BJ (cell line): ENCODE data around the gene FTO. TPM values are rescaled to one million over a fixed set of nuclear protein-coding genes. Genes with fewer than 3 reads are reported as not detected.

Source experiments
- CTCF ChIA-PET: fragments of 350-600 bp; formaldehyde crosslinking; extraction: SDS; loops from one replicate; lab custom pipeline; 2021; ENCODE audit warnings: antibody characterized with exemption, inconsistent platforms; lab: Yijun Ruan, JAX
- POLR2A ChIA-PET: fragments of 300-600 bp; sonication (Branson Sonifier 250); formaldehyde crosslinking; extraction: SDS; loops from one replicate; lab custom pipeline; 2021; ENCODE audit warnings: antibody characterized with exemption; lab: Charles Lee
- DNase-seq: peaks from one replicate; pipeline ENCODE4 v3.0.0-alpha.2; 2011; ENCODE audit warnings: low read depth
- H3K27me3 ChIP-seq: 2 replicates; pipeline ENCODE4 v1.6.0; 2011; ENCODE audit warnings: low read length; ENCODE audit not compliant: control insufficient read depth, insufficient read depth
- H3K36me3 ChIP-seq: 2 replicates; pipeline ENCODE4 v1.5.1; 2011; ENCODE audit warnings: low read length; ENCODE audit not compliant: control insufficient read depth, insufficient read depth
- H3K4me3 ChIP-seq: 2 replicates; pipeline ENCODE4 v1.5.1; 2011; ENCODE audit warnings: low read depth, mild to moderate bottlenecking, control low read depth, low read length
- polyA plus RNA-seq: library from polyadenylated mRNA; depleted of rRNA; stranded (reverse); fragments of >200 nt; gene quantifications from 2 replicates; pipeline ENCODE4 v1.2.3, GENCODE V29; 2011
- TF ChIP-seq, protein P1 (sequence below): IDR thresholded peaks from 2 replicates; pipeline ENCODE4 v1.5.1; 2011; ENCODE audit warnings: low read depth, mild to moderate bottlenecking, control low read depth, inconsistent platforms, low read length, moderate library complexity; ENCODE audit not compliant: insufficient read depth

The FTO gene
- polyA plus RNA-seq, 1 experiment: 86.3 TPM

DNA sequence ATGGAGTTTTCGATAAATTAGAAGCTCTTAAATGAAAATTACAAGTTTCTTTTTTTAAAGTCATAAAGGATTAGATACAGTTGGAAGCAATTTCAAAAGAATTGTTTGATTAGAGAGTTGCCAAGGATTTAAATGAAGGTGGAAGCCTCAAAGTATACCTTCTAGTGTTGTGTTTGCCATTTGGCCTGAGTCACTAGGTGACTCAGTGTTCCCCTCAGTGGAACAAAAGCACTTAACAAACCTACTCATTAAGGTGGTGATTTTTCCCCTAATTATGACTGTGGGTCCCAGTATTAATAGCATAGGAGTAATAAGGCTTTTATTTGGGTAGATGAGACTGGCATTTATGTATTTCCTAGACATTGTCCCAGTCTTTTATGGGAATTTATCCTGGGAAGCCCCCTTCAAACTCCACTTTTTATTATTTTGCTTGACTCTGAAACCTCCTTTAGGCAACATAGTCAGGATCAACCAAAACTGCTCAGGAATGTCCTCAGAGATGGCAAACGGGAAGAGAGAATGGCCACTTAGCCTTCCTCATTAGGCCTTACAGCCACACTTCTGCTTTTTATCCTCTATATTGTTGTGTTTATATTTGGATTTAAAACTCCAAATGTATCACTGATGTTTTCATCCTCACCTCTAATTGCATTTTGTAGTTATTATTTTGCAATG lies 161.0 kb downstream of the FTO start:
- Histone ChIP-seq H3K4me3 (no peak overlapping the region), H3K27me3 (no peaks in the 10 kb centered on the region), H3K36me3 (no peaks in the 10 kb centered on the region; the same call in 1 of the 2 replicates)
- ChIA-PET CTCF (no interaction called here), POLR2A (no interaction called here)
- DNase-seq: no peak
- TF ChIP-seq, protein P1, sequence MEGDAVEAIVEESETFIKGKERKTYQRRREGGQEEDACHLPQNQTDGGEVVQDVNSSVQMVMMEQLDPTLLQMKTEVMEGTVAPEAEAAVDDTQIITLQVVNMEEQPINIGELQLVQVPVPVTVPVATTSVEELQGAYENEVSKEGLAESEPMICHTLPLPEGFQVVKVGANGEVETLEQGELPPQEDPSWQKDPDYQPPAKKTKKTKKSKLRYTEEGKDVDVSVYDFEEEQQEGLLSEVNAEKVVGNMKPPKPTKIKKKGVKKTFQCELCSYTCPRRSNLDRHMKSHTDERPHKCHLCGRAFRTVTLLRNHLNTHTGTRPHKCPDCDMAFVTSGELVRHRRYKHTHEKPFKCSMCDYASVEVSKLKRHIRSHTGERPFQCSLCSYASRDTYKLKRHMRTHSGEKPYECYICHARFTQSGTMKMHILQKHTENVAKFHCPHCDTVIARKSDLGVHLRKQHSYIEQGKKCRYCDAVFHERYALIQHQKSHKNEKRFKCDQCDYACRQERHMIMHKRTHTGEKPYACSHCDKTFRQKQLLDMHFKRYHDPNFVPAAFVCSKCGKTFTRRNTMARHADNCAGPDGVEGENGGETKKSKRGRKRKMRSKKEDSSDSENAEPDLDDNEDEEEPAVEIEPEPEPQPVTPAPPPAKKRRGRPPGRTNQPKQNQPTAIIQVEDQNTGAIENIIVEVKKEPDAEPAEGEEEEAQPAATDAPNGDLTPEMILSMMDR: no peak

DNA sequence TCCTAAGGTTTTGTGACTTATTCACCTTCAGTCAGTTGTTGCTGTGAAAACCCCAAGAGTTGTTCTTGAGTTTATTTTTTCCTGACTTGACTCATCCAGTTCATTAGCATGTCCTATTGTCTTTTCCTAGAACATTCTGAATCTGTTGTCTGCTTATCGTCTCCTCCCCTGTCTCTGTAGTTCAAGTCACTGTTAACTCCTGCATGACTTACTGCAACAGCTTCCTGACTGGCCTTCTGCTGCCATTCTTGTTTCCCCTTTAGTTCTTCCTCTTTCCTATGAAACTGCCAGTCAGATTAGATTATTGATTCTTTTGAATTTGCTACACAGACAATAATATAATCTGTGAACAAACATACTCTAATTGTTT lies 161.5 kb downstream of the FTO start:
- H3K27me3 ChIP-seq: no peaks in the 10 kb centered on the region
- DNase-seq: no peak
- no peak overlapping the region for H3K4me3 ChIP-seq
- ChIA-PET CTCF (no interaction called here), POLR2A (no interaction called here)
- H3K36me3 ChIP-seq: no peaks in the 10 kb centered on the region; the same call in 1 of the 2 replicates
- TF ChIP-seq, protein P1: no peak

DNA sequence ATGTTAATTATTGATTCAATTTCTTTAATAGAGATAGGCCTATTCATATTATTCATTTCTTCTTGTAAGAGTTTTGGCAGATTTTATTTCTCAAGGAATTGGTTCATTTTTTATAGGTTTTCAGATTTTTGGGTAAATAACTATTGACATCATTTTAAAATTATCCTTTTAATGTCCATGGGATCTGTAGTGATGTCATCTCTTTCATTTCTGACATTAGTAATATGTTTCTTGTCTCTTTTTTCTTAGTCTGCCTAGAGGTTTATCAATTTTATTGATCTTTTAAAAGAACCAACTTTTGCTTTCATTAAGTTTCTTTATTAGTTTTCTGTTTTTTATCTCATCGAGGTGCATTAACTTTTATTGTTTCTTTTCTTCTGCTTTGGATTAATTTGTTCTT lies 162.6 kb downstream of the FTO start:
- H3K4me3 ChIP-seq: no peak overlapping the region
- CTCF ChIA-PET: no interaction called here
- TF ChIP-seq, protein P1: no peak
- H3K36me3 ChIP-seq: no peaks in the 10 kb centered on the region; the same call in 1 of the 2 replicates
- no peak for DNase-seq
- POLR2A ChIA-PET: no interaction called here
- no peaks in the 10 kb centered on the region for H3K27me3 ChIP-seq

DNA sequence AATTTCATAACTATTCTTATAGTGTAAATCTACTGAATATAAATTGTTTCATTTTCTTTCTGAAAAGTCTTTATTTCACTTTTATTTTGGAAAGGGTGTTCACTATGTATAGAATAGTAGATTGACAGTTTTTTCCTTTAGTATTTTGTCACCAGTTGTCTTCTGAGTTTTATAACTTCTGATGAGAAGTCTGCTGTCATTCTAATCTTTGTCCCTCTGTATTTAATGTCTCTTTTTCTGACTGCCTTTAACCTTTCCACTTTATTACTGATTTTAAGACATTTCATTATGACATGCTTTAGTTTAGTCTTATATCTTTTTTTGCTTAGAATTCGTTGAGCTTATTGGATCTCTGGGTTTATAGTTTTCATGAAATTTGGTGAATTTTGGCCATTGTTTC lies 166.9 kb downstream of the FTO start:
- POLR2A ChIA-PET: no interaction called here
- TF ChIP-seq, protein P1: no peak

DNA sequence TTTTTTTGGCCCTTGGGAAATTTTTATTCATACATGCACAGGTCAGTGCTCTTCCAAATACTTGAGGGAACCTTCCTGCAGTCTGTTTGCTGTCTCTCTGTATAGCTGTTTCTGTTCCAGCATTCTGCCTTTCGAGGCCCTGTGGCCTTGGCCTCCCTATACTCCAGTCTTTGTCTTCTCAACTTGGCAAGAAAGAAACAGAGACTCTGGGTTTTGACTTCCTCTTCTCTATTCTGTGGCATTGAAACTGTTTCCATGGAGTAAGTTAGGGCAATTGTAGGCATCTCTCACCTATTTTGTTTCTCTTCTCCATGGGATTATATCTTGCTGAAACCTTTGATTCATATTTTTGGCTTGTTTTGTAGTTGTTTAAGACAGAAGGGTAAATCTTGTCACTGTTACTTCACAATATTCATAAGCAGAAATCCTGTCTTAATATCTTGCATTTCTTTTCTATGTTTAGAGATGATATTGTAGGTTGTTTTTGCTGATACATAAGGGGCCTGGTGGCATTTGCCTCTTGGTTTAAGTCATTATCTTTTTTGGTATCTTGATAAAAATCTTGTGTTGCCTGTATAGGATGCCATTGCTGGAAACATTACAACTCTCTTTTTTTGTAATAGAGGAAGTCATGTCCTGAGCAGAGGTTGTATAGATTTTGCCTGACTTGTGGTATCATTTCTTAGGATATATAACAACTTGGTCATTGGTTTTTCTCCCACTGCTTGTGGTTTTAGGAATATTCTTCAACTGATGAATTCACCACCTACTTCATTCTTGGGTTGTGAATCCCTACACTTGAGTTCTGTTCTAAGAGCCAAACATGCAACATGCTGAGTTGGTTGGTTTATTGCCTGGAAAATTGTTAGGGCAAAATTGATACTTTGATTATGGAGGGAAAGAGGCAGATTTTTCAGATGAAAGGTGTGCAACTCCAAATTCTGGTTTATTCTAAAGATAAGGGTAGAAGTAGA lies 168.6 kb downstream of the FTO start:
- Histone ChIP-seq H3K4me3 (no peak overlapping the region), H3K36me3 (peaks cover 3% of the 10 kb centered on the region), H3K27me3 (no peaks in the 10 kb centered on the region)
- peak; percentile 39 for DNase-seq
- CTCF ChIA-PET: interaction anchor here (0.9 kb wide), 1 partner anchor 12 kb away, joined by 3 read pairs; no protein-coding TSS in a partner anchor
- POLR2A ChIA-PET: no interaction called here
- TF ChIP-seq, protein P1: no peak

More for the DNA sequence above, 166.9 kb downstream of the FTO start:
- DNase-seq: no peak
- no peaks in the 10 kb centered on the region for H3K27me3 ChIP-seq
- H3K4me3 ChIP-seq: no peak overlapping the region
- H3K36me3 ChIP-seq: peaks cover 3% of the 10 kb centered on the region
- CTCF ChIA-PET: interaction anchor here (0.6 kb wide), 1 partner anchor 311 kb away, joined by 4 read pairs; no protein-coding TSS in a partner anchor
